ENCODE data around the gene PLCB1. TPM values are rescaled to one million over a fixed set of nuclear protein-coding genes. Genes with fewer than 3 reads are reported as not detected.

Gene PLCB1
- total RNA-seq, 1 donor = 46.5 TPM

- no peak for TF ChIP-seq CTCF (IDR thresholded peaks at IDR 0.05; ENCODE audit: insufficient read depth, low read length)
- no peak overlapping the region for H3K4me3 ChIP-seq (ENCODE audit: low read depth, low read length)
Observed at GRCh38 chr20:8232332-8232731, 100.3 kb downstream of the PLCB1 start.

GRCh38 chr20:8234580-8234979 lies 102.5 kb downstream of the PLCB1 start:
- no peak overlapping the region for H3K4me3 ChIP-seq (ENCODE audit: low read depth, low read length)
- peak; percentile 81 for DNase-seq (ENCODE audit: low read depth)
- TF ChIP-seq CTCF (IDR thresholded peaks at IDR 0.05; ENCODE audit: insufficient read depth, low read length) = no peak

More at GRCh38 chr20:8232332-8232731, 100.3 kb downstream of the PLCB1 start:
- no peak for DNase-seq (ENCODE audit: low read depth)

GRCh38 chr20:8242066-8242465 lies 110.0 kb downstream of the PLCB1 start:
- H3K4me3 ChIP-seq (ENCODE audit: low read depth, low read length) = no peak overlapping the region
- DNase-seq (ENCODE audit: low read depth) = no peak
- no peak for TF ChIP-seq CTCF (IDR thresholded peaks at IDR 0.05; ENCODE audit: insufficient read depth, low read length)

- TF ChIP-seq CTCF (IDR thresholded peaks at IDR 0.05; ENCODE audit: insufficient read depth, low read length) = no peak
- peak; percentile 89 for DNase-seq (ENCODE audit: low read depth)
- H3K4me3 ChIP-seq (ENCODE audit: low read depth, low read length) = no peak overlapping the region
Observed at GRCh38 chr20:8242827-8243724, 111.0 kb downstream of the PLCB1 start.

- DNase-seq (ENCODE audit: low read depth) = peak; percentile 92
- no peak overlapping the region for H3K4me3 ChIP-seq (ENCODE audit: low read depth, low read length)
- no peak for TF ChIP-seq CTCF (IDR thresholded peaks at IDR 0.05; ENCODE audit: insufficient read depth, low read length)
Observed at GRCh38 chr20:8244637-8245036, 112.6 kb downstream of the PLCB1 start.

GRCh38 chr20:8246153-8246552 lies 114.1 kb downstream of the PLCB1 start:
- TF ChIP-seq CTCF (IDR thresholded peaks at IDR 0.05; ENCODE audit: insufficient read depth, low read length) = no peak

More at GRCh38 chr20:8246153-8246552, 114.1 kb downstream of the PLCB1 start:
- no peak overlapping the region for H3K4me3 ChIP-seq (ENCODE audit: low read depth, low read length)
- DNase-seq (ENCODE audit: low read depth) = no peak
